Liver (tissue), 9 donors: ENCODE measurements around the gene ATP2B3. TPM values are rescaled to one million over a fixed set of nuclear protein-coding genes. Genes with fewer than 3 reads are reported as not detected.

Experiments used
- DNase-seq: peaks from one replicate; pipeline ENCODE4 v3.0.0-alpha.2; 2017; ENCODE audit warnings: low spot score
- H3K27ac ChIP-seq, 2 donors: one replicate each; pipeline ENCODE4 v1.7.0; 2013; ENCODE audit warnings: inconsistent platforms in 2 of 2, low read length in 2 of 2, control low read depth in 1 of 2, low read depth in 1 of 2, mild to moderate bottlenecking in 1 of 2
- H3K27me3 ChIP-seq, 4 donors: one replicate each; pipeline versions ENCODE4 v1.6.1 to v1.7.0; 2013; ENCODE audit warnings: low read length in 3 of 4, inconsistent platforms in 1 of 4, mild to moderate bottlenecking in 1 of 4, moderate library complexity in 1 of 4; ENCODE audit not compliant: control insufficient read depth in 4 of 4, insufficient read depth in 4 of 4
- H3K36me3 ChIP-seq, 4 donors: one replicate each; pipeline versions ENCODE4 v1.6.1 to v1.7.0; 2013; ENCODE audit warnings: low read length in 3 of 4, mild to moderate bottlenecking in 3 of 4, low read depth in 1 of 4, moderate library complexity in 1 of 4; ENCODE audit not compliant: control insufficient read depth in 4 of 4, insufficient read depth in 3 of 4
- H3K4me1 ChIP-seq, 4 donors: one replicate each; pipeline versions ENCODE4 v1.6.1 to v1.7.0; 2013; ENCODE audit warnings: low read length in 3 of 4, mild to moderate bottlenecking in 3 of 4, moderate library complexity in 1 of 4; ENCODE audit not compliant: control insufficient read depth in 4 of 4, insufficient read depth in 4 of 4
- H3K4me3 ChIP-seq, 3 donors: one replicate each; pipeline versions ENCODE4 v1.6.1 to v1.7.0; 2013; ENCODE audit warnings: low read length in 3 of 3, control low read depth in 1 of 3, low read depth in 1 of 3, mild to moderate bottlenecking in 1 of 3
- H3K9ac ChIP-seq, 2 donors: one replicate each; pipeline ENCODE4 v1.7.0; 2013; ENCODE audit warnings: low read length in 2 of 2, mild to moderate bottlenecking in 2 of 2, moderate library complexity in 2 of 2, control low read depth in 1 of 2, low read depth in 1 of 2
- H3K9me3 ChIP-seq, 4 donors: one replicate each; pipeline versions ENCODE4 v1.6.1 to v1.7.0; 2013; ENCODE audit warnings: low read length in 3 of 4; ENCODE audit not compliant: control insufficient read depth in 4 of 4
- CTCF ChIP-seq: fragments of 150-350 bp; IDR thresholded peaks from 2 replicates; pipeline ENCODE4 v1.5.1; 2017; ENCODE audit warnings: improper control_type of control experiment, low read depth, low read length; ENCODE audit not compliant: missing input control
- EGR1 ChIP-seq, 2 donors: IDR thresholded peaks; 2 replicates each; pipeline ENCODE4 v1.6.1; 2016 to 2018; ENCODE audit warnings: antibody characterized with exemption in 2 of 2, low read depth in 2 of 2
- FOXA1 ChIP-seq: IDR thresholded peaks from 2 replicates; pipeline ENCODE4 v1.6.1; 2016; ENCODE audit warnings: antibody characterized with exemption
- GABPA ChIP-seq, 2 donors: IDR thresholded peaks in 1 of 2; conservative IDR thresholded peaks in 1 of 2; 2 replicates each; pipeline ENCODE4 v1.6.1; 2016; ENCODE audit warnings: antibody characterized with exemption in 2 of 2, mild to moderate bottlenecking in 1 of 2, moderate library complexity in 1 of 2
- HNF4G ChIP-seq: IDR thresholded peaks from 2 replicates; pipeline ENCODE4 v1.6.1; 2016; ENCODE audit warnings: antibody characterized with exemption
- MAX ChIP-seq: IDR thresholded peaks from 2 replicates; pipeline ENCODE4 v1.6.1; 2016; ENCODE audit warnings: antibody characterized with exemption
- RAD21 ChIP-seq, 2 donors: IDR thresholded peaks; 2 replicates each; pipeline ENCODE4 v1.6.1; 2016; ENCODE audit warnings: antibody characterized with exemption in 2 of 2, mild to moderate bottlenecking in 2 of 2
- REST ChIP-seq: IDR thresholded peaks from 2 replicates; pipeline ENCODE4 v1.6.1; 2016; ENCODE audit warnings: antibody characterized with exemption, mild to moderate bottlenecking
- RXRA ChIP-seq, 2 donors: IDR thresholded peaks; 2 replicates each; pipeline ENCODE4 v1.6.1; 2017 to 2018; ENCODE audit warnings: antibody characterized with exemption in 2 of 2, mild to moderate bottlenecking in 1 of 2
- TAF1 ChIP-seq: conservative IDR thresholded peaks from 2 replicates; pipeline ENCODE4 v1.6.1; 2016; ENCODE audit warnings: antibody characterized with exemption, mild to moderate bottlenecking
- YY1 ChIP-seq: IDR thresholded peaks from 2 replicates; pipeline ENCODE4 v1.6.1; 2016; ENCODE audit warnings: antibody characterized with exemption, mild to moderate bottlenecking
- ZBTB33 ChIP-seq: IDR thresholded peaks from 2 replicates; pipeline ENCODE4 v1.6.1; 2016; ENCODE audit warnings: antibody characterized with exemption
- WGBS: extraction: QIAGEN DNeasy Blood & Tissue Kit; methylation state at CpG from one replicate; pipeline ENCODE4 v1.1.7; 2013; 5-methylcytosine and 5-hydroxymethylcytosine counted together
- polyA plus RNA-seq, 2 donors: library from polyadenylated mRNA; stranded (reverse) in 1 of 2; unstranded in 1 of 2; fragments of 200-250 nt in 1 of 2; fragments of >200 nt in 1 of 2; fragmentation: Nextera tagmentation in 1 of 2; extraction: Ambion mirVana in 1 of 2; gene quantifications; one replicate each; pipeline versions ENCODE4 v1.2.1 to v1.2.3, GENCODE V29; 2013 to 2015
- total RNA-seq, 2 donors: library from RNA; depleted of rRNA; stranded (reverse); fragments of >200 nt; gene quantifications; one replicate each; pipeline ENCODE4 v1.2.3, GENCODE V29; 2014
- donor health status: healthy.
- donor health status: healthy.
- donor health status: healthy.
- donor health status: healthy.
- donor health status: healthy.

Gene ATP2B3
- total and polyA plus RNA-seq, 4 donors, result not detected

- DNase-seq, result no peak
- 81% methylated on average over 9 of the region's 9 CpGs for whole genome bisulfite sequencing
- Histone ChIP-seq H3K27ac (no peak overlapping the region), H3K9ac (no peak overlapping the region), H3K36me3 (no peaks in the 10 kb centered on the region), H3K27me3 (peaks cover 0 to 10% (median 0%) of the 10 kb centered on the region in 4 donors), H3K9me3 (no peaks in the 10 kb centered on the region), H3K4me3 (no peak overlapping the region), H3K4me1 (peaks cover 0 to 5% (median 0%) of the 10 kb centered on the region in 4 donors)
- TF ChIP-seq REST (no peak), FOXA1 (no peak), TAF1 (no peak), YY1 (no peak), ZBTB33 (no peak), MAX (no peak), GABPA (IDR thresholded peaks at IDR 0.05 in 1 of 2, conservative IDR thresholded peaks at IDR 0.05 in 1 of 2) (no peak), EGR1 (IDR thresholded peaks at IDR 0.05; ENCODE audit: low read depth in 2 of 2) (no peak)
These were observed 3.2 kb upstream of the ATP2B3 start for GRCh38 chrX:153514259-153514658.

- DNase-seq, result no peak
- Histone ChIP-seq H3K36me3 (no peaks in the 10 kb centered on the region), H3K9me3 (no peaks in the 10 kb centered on the region), H3K9ac (no peak overlapping the region), H3K4me1 (peaks cover 0 to 5% (median 0%) of the 10 kb centered on the region in 4 donors), H3K27ac (no peak overlapping the region), H3K27me3 (peaks cover 0 to 10% (median 0%) of the 10 kb centered on the region in 4 donors), H3K4me3 (no peak overlapping the region)
- TF ChIP-seq RAD21 (IDR thresholded peaks at IDR 0.05), result no peak
- no peak for TF ChIP-seq CTCF
- TF ChIP-seq TAF1, result no peak
- TF ChIP-seq MAX, result no peak
- TF ChIP-seq RXRA (IDR thresholded peaks at IDR 0.05), result no peak
- TF ChIP-seq HNF4G, result no peak
- TF ChIP-seq FOXA1, result no peak
- WGBS, result 57% methylated on average over 8 of the region's 8 CpGs
These were observed 2.0 kb upstream of the ATP2B3 start for GRCh38 chrX:153515435-153515834.
